ENCODE results near the gene CGREF1. TPM values are rescaled to one million over a fixed set of nuclear protein-coding genes. Genes with fewer than 3 reads are reported as not detected.

Gene CGREF1
- total and polyA plus RNA-seq, 7 experiments from 2014 or later: 0.34 to 3.5 (median 0.52) TPM; not detected in 1

- no peaks in the 10 kb centered on the region for H3K9me3 ChIP-seq (ENCODE audit: control insufficient read depth in 2 of 3, low read length in 3 of 3)
These were observed 65.2 kb downstream of the CGREF1 start for GRCh38 chr2:27053776-27054175.

GRCh38 chr2:27053321-27053720 is 65.6 kb downstream of the CGREF1 start:
- H3K4me1 ChIP-seq (ENCODE audit: control insufficient read depth in 2 of 2, insufficient read depth in 2 of 2, low read length in 2 of 2): peaks cover 8 to 15% of the 10 kb centered on the region in 2 donors
- ChIA-PET POLR2A (interaction anchor here (1.3 to 10.4 kb wide), 3 partner anchors 17 to 33 kb away, joined by 4 to 216 read pairs (median 106); partner anchors contain the start of genes KHK and OST4), CTCF (interaction anchor here (0.6 to 1.4 kb wide), 2 partner anchors 34 to 699 kb away, joined by 3 read pairs; no protein-coding TSS in a partner anchor)
- H3K27ac ChIP-seq (ENCODE audit: low read depth, low read length): no peak overlapping the region
- ATAC-seq (no peak), DNase-seq (no peak)
- Mint-ChIP-seq H3K36me3 (peaks cover 0 to 20% (median 12%) of the 10 kb centered on the region in 5 donors), H3K9me3 (peaks cover 0 to 15% (median 0%) of the 10 kb centered on the region in 11 donors), H3K27ac (peak overlapping the region in 7 of 9 donors; percentile 3 to 100 (median 77)), H3K27me3 (peaks cover 0 to 8% (median 4%) of the 10 kb centered on the region in 5 donors), H3K4me3 (peak overlapping the region in 8 of 10 donors; percentile 16 to 100 (median 68)), H3K4me1 (peaks cover 9 to 32% (median 19%) of the 10 kb centered on the region in 7 donors)
- H3K9me3 ChIP-seq (ENCODE audit: control insufficient read depth in 2 of 3, low read length in 3 of 3): no peaks in the 10 kb centered on the region
- H3K27me3 ChIP-seq (ENCODE audit: control insufficient read depth in 2 of 2, insufficient read depth in 2 of 2, low read length in 2 of 2): no peaks in the 10 kb centered on the region
- peaks cover 4 to 25% (median 13%) of the 10 kb centered on the region in 3 experiments for H3K36me3 ChIP-seq (ENCODE audit: control insufficient read depth in 2 of 3, insufficient read depth in 3 of 3, low read length in 3 of 3)
- no peak overlapping the region for H3K4me3 ChIP-seq (ENCODE audit: low read length)
- intact Hi-C loops (cut with micrococcal nuclease): loop anchor here in 1 of 2 donors (5.0 kb wide), 3 partner anchors 706 to 1176 kb away; partner anchors contain the start of genes ADGRF3, ASXL2, RAB10 and SELENOI

More at GRCh38 chr2:27053776-27054175, 65.2 kb downstream of the CGREF1 start:
- Histone ChIP-seq H3K4me3 (ENCODE audit: low read length) (no peak overlapping the region), H3K27ac (ENCODE audit: low read depth, low read length) (no peak overlapping the region), H3K27me3 (ENCODE audit: control insufficient read depth in 2 of 2, insufficient read depth in 2 of 2, low read length in 2 of 2) (no peaks in the 10 kb centered on the region), H3K4me1 (ENCODE audit: control insufficient read depth in 2 of 2, insufficient read depth in 2 of 2, low read length in 2 of 2) (peaks cover 8 to 15% of the 10 kb centered on the region in 2 donors), H3K36me3 (ENCODE audit: control insufficient read depth in 2 of 3, insufficient read depth in 3 of 3, low read length in 3 of 3) (peaks cover 4 to 25% (median 13%) of the 10 kb centered on the region in 3 experiments)
- Mint-ChIP-seq H3K27ac (peak overlapping the region in 5 of 9 donors; percentile 5 to 49 (median 20)), H3K4me1 (peaks cover 9 to 32% (median 19%) of the 10 kb centered on the region in 7 donors), H3K4me3 (peak overlapping the region in 2 of 10 donors; percentile 0 to 19), H3K27me3 (peaks cover 0 to 8% (median 4%) of the 10 kb centered on the region in 5 donors), H3K9me3 (peaks cover 0 to 15% (median 0%) of the 10 kb centered on the region in 11 donors), H3K36me3 (peaks cover 0 to 25% (median 12%) of the 10 kb centered on the region in 5 donors)
- ChIA-PET CTCF (interaction anchor here (0.6 to 1.4 kb wide), 2 partner anchors 34 to 699 kb away, joined by 3 read pairs; no protein-coding TSS in a partner anchor), POLR2A (interaction anchor here (1.3 to 10.4 kb wide), 3 partner anchors 17 to 33 kb away, joined by 4 to 216 read pairs (median 106); partner anchors contain the start of genes KHK and OST4)
- intact Hi-C loops (cut with micrococcal nuclease): loop anchor here in 1 of 2 donors (5.0 kb wide), 3 partner anchors 706 to 1176 kb away; partner anchors contain the start of genes ADGRF3, ASXL2, RAB10 and SELENOI
- no peak for ATAC-seq
- no peak for DNase-seq

GRCh38 chr2:27051902-27052645 is 66.9 kb downstream of the CGREF1 start:
- Histone ChIP-seq H3K27me3 (ENCODE audit: control insufficient read depth in 2 of 2, insufficient read depth in 2 of 2, low read length in 2 of 2) (no peaks in the 10 kb centered on the region), H3K4me1 (ENCODE audit: control insufficient read depth in 2 of 2, insufficient read depth in 2 of 2, low read length in 2 of 2) (peaks cover 8 to 15% of the 10 kb centered on the region in 2 donors), H3K27ac (ENCODE audit: low read depth, low read length) (peak overlapping the region; percentile 84), H3K4me3 (ENCODE audit: low read length) (peak overlapping the region; percentile 99), H3K36me3 (ENCODE audit: control insufficient read depth in 2 of 3, insufficient read depth in 3 of 3, low read length in 3 of 3) (peaks cover 4 to 25% (median 13%) of the 10 kb centered on the region in 3 experiments), H3K9me3 (ENCODE audit: control insufficient read depth in 2 of 3, low read length in 3 of 3) (no peaks in the 10 kb centered on the region)
- CTCF ChIA-PET: interaction anchor here (0.9 to 1.6 kb wide), 7 partner anchors 17 to 91 kb away, joined by 3 to 6 read pairs (median 4); partner anchors contain the start of genes KHK and OST4
- Mint-ChIP-seq H3K4me1 (peaks cover 10 to 34% (median 19%) of the 10 kb centered on the region in 7 donors), H3K4me3 (peak overlapping the region; percentile 85 to 100 (median 88)), H3K27me3 (peaks cover 0 to 8% (median 4%) of the 10 kb centered on the region in 5 donors), H3K27ac (peak overlapping the region; percentile 85 to 100 (median 92)), H3K9me3 (peaks cover 0 to 15% (median 0%) of the 10 kb centered on the region in 11 donors), H3K36me3 (peaks cover 0 to 20% (median 14%) of the 10 kb centered on the region in 5 donors)
- intact Hi-C loops (cut with micrococcal nuclease): loop anchor here (1.0 to 5.0 kb wide), 16 partner anchors 19 to 1341 kb away; partner anchors contain the start of genes OST4 (in 2 of the 2), ABHD1 (in 1 of the 2), ADGRF3 (in 1 of the 2) and ASXL2 (in 1 of the 2)
- DNase-seq: peak in 1 of 9 donors; percentile 65
- POLR2A ChIA-PET: interaction anchor here (0.6 to 10.4 kb wide), 14 partner anchors 7 to 376 kb away, joined by 3 to 216 read pairs (median 6); partner anchors contain the start of genes ATRAID, KHK, NRBP1 and OST4
- no peak for ATAC-seq

GRCh38 chr2:27050996-27051901 is 67.7 kb downstream of the CGREF1 start, which contains the start of gene AGBL5:
TSS of gene AGBL5 (plus strand) at chr2:27051668. CDS start at chr2:27052959, 1,291 bp downstream.
- Mint-ChIP-seq H3K36me3 (peaks cover 0 to 15% (median 12%) of the 10 kb centered on the region in 5 donors), H3K9me3 (peaks cover 0 to 15% (median 0%) of the 10 kb centered on the region in 11 donors), H3K27ac (peak within 1 kb of the TSS; percentile 96 to 100 (median 100)), H3K4me1 (peaks cover 10 to 34% (median 19%) of the 10 kb centered on the region in 7 donors), H3K27me3 (peaks cover 0 to 8% (median 4%) of the 10 kb centered on the region in 5 donors), H3K4me3 (peak within 1 kb of the TSS; percentile 86 to 100 (median 99))
- peak within 1 kb of the TSS; percentile 99 for H3K4me3 ChIP-seq (ENCODE audit: low read length)
- DNase-seq: peak; percentile 92 to 97 (median 96)
- ChIA-PET CTCF (interaction anchor here (0.6 to 1.6 kb wide), 14 partner anchors 12 to 345 kb away, joined by 3 to 6 read pairs (median 4); partner anchors contain the start of genes ABHD1, KHK and OST4), POLR2A (interaction anchor here (0.6 to 10.4 kb wide), 25 partner anchors 8 to 1640 kb away, joined by 3 to 216 read pairs (median 5); partner anchors contain the start of genes ATRAID, KHK, MPV17 and NRBP1)
- H3K27ac ChIP-seq (ENCODE audit: low read depth, low read length): peak within 1 kb of the TSS; percentile 84
- no peaks in the 10 kb centered on the region for H3K27me3 ChIP-seq (ENCODE audit: control insufficient read depth in 2 of 2, insufficient read depth in 2 of 2, low read length in 2 of 2)
- H3K36me3 ChIP-seq (ENCODE audit: control insufficient read depth in 2 of 3, insufficient read depth in 3 of 3, low read length in 3 of 3): peaks cover 4 to 21% (median 12%) of the 10 kb centered on the region in 3 experiments
- intact Hi-C loops (cut with micrococcal nuclease): loop anchor here (1.0 to 5.0 kb wide), 19 partner anchors 19 to 1342 kb away; partner anchors contain the start of genes ATRAID (in 2 of the 2), EIF2B4 (in 2 of the 2), KHK (in 2 of the 2) and OST4 (in 2 of the 2)
- H3K9me3 ChIP-seq (ENCODE audit: control insufficient read depth in 2 of 3, low read length in 3 of 3): no peaks in the 10 kb centered on the region
- peaks cover 8 to 15% of the 10 kb centered on the region in 2 donors for H3K4me1 ChIP-seq (ENCODE audit: control insufficient read depth in 2 of 2, insufficient read depth in 2 of 2, low read length in 2 of 2)
- ATAC-seq: peak; percentile 88

All from naive thymus-derived CD4-positive, alpha-beta T cell (primary cell).